ENCODE results near the gene PRSS38. TPM values are rescaled to one million over a fixed set of nuclear protein-coding genes. Genes with fewer than 3 reads are reported as not detected.

PRSS38 gene
- total RNA-seq, 6 experiments from 2014 or later, result not detected

- no peak overlapping the region for H3K27ac Mint-ChIP-seq
- H3K4me1 Mint-ChIP-seq (ENCODE audit: low read depth), result peaks cover 5% of the 10 kb centered on the region; the same call in 1 of the 2 replicates
- peaks cover 1% of the 10 kb centered on the region for H3K27me3 Mint-ChIP-seq (ENCODE audit: insufficient read depth)
- no peaks in the 10 kb centered on the region for H3K36me3 Mint-ChIP-seq (ENCODE audit: low read depth)
- H3K4me3 Mint-ChIP-seq, result no peak overlapping the region
- TF ChIP-seq, protein P1, sequence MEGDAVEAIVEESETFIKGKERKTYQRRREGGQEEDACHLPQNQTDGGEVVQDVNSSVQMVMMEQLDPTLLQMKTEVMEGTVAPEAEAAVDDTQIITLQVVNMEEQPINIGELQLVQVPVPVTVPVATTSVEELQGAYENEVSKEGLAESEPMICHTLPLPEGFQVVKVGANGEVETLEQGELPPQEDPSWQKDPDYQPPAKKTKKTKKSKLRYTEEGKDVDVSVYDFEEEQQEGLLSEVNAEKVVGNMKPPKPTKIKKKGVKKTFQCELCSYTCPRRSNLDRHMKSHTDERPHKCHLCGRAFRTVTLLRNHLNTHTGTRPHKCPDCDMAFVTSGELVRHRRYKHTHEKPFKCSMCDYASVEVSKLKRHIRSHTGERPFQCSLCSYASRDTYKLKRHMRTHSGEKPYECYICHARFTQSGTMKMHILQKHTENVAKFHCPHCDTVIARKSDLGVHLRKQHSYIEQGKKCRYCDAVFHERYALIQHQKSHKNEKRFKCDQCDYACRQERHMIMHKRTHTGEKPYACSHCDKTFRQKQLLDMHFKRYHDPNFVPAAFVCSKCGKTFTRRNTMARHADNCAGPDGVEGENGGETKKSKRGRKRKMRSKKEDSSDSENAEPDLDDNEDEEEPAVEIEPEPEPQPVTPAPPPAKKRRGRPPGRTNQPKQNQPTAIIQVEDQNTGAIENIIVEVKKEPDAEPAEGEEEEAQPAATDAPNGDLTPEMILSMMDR (IDR thresholded peaks at IDR 0.05), result no peak
- H3K9me3 Mint-ChIP-seq, result no peaks in the 10 kb centered on the region
- DNase-seq, result no peak
These were observed 67.6 kb downstream of the PRSS38 start for GRCh38 chr1:227883073-227883520.

DNA sequence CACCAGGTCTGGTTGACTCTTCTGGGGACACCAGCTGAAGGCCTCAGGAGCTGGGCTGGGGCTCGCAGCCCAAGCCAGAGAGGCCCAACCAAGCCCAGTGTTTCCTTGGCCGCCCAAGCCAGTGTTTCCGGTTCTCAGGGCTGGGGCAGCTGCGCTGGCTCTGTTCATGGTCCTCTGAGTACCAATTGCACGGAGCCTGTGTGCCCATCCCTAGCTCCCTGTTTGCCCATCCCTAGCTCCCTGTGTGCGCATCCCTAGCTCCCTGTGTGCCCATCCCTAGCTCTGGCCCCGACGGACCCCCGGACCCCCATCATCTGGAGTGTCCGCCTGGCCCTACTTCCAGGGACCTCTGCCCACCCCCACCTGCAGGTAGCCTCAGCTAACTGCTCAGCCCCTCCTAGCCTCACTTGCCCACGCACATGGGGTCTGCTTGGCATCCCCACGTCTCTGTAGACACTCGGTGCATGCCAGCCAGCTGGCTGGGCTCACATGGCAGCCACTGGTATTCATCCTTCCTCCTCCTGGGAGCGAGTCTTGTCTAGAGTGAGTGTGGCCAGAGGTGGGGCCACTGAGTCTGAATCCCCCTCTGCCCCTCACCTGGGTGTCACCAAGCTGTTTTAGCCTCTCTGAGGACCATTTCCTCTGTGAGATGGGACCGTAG lies 68.3 kb downstream of the PRSS38 start:
- H3K9me3 Mint-ChIP-seq, result no peaks in the 10 kb centered on the region
- no peaks in the 10 kb centered on the region for H3K36me3 Mint-ChIP-seq (ENCODE audit: low read depth)
- DNase-seq, result no peak
- peaks cover 1% of the 10 kb centered on the region for H3K27me3 Mint-ChIP-seq (ENCODE audit: insufficient read depth)
- TF ChIP-seq, protein P1 (IDR thresholded peaks at IDR 0.05), result no peak
- H3K27ac Mint-ChIP-seq, result no peak overlapping the region
- peaks cover 5% of the 10 kb centered on the region; the same call in 1 of the 2 replicates for H3K4me1 Mint-ChIP-seq (ENCODE audit: low read depth)
- H3K4me3 Mint-ChIP-seq, result no peak overlapping the region

- peaks cover 4% of the 10 kb centered on the region for H3K27me3 Mint-ChIP-seq (ENCODE audit: insufficient read depth)
- DNase-seq, result no peak
These were observed 69.1 kb downstream of the PRSS38 start for GRCh38 chr1:227884370-227885134.

GRCh38 chr1:227885135-227885647 lies 69.7 kb downstream of the PRSS38 start:
- Mint-ChIP-seq H3K4me3 (no peak overlapping the region), H3K27ac (no peak overlapping the region), H3K27me3 (ENCODE audit: insufficient read depth) (peaks cover 4% of the 10 kb centered on the region), H3K36me3 (ENCODE audit: low read depth) (no peaks in the 10 kb centered on the region), H3K4me1 (ENCODE audit: low read depth) (peaks cover 5% of the 10 kb centered on the region; the same call in 1 of the 2 replicates), H3K9me3 (no peaks in the 10 kb centered on the region)
- no peak for DNase-seq
- TF ChIP-seq, protein P1 (IDR thresholded peaks at IDR 0.05), result no peak

More at GRCh38 chr1:227884370-227885134, 69.1 kb downstream of the PRSS38 start:
- Mint-ChIP-seq H3K9me3 (no peaks in the 10 kb centered on the region), H3K4me1 (ENCODE audit: low read depth) (peaks cover 5% of the 10 kb centered on the region; the same call in 1 of the 2 replicates), H3K4me3 (no peak overlapping the region), H3K27ac (no peak overlapping the region), H3K36me3 (ENCODE audit: low read depth) (no peaks in the 10 kb centered on the region)
- TF ChIP-seq, protein P1 (IDR thresholded peaks at IDR 0.05), result no peak

DNA sequence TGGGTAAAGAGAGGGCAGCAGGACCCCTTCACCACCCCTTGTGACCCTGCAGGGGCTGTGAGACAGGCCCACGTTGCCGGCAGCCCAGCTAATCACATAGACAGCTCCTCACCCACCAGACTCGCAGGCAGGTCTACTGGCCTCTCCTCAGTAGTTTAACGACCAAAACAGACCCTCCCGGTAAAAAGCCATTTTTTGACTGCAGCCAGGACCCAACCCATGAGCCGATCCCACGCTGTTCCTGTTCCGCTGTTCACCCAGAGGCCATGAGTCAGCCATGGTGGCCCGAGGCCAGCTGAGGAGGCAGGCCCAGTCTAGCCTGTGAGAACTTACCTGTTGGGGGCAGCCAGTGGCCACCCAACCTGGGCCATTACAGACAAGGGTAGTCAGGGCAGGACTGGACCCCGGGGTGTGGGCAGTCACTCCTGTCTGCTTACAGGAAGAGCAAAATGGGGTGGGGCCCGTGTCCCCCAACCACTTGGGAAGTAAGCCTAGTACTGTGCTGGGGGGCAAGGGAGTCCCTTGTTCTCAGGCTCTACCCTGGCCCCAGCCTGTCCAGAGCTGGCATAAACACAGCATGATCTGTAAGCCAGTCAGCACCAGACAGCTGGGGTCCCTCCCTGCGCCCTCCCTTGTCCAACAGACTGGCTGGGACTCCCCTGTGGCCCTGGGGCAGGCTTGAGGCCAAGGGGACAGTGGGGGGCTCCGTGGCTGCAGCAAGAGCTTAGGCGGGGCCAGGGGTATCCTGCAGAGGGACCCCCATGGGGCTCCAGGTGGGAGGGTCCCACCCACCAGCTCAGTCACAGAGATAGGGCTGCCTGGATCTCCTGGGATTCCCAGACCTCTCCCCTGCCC lies 70.4 kb downstream of the PRSS38 start:
- peak; percentile 29 for DNase-seq
- Mint-ChIP-seq H3K4me3 (no peak overlapping the region), H3K27ac (no peak overlapping the region), H3K27me3 (ENCODE audit: insufficient read depth) (peaks cover 4% of the 10 kb centered on the region), H3K36me3 (ENCODE audit: low read depth) (no peaks in the 10 kb centered on the region), H3K9me3 (no peaks in the 10 kb centered on the region), H3K4me1 (ENCODE audit: low read depth) (peaks cover 5% of the 10 kb centered on the region; the same call in 1 of the 2 replicates)
- TF ChIP-seq, protein P1 (IDR thresholded peaks at IDR 0.05), result no peak
